Mucosa of descending colon (tissue), 3 donors: ENCODE data around the gene SLC25A21. TPM values are rescaled to one million over a fixed set of nuclear protein-coding genes. Genes with fewer than 3 reads are reported as not detected.

ENCODE experiments used
- ATAC-seq: fragments of 200-7000 bp; cut with Tn5 transposase; one replicate; pipeline ENCODE4 v1.9.1; 2020; ENCODE audit warnings: mild to moderate bottlenecking, moderate library complexity
- DNase-seq, 3 donors: peaks; one replicate each; pipeline ENCODE4 v3.0.0-alpha.2; 2020
- H3K36me3 ChIP-seq: fragments of 200-600 bp; one replicate; pipeline ENCODE4 v1.8.0; 2021; ENCODE audit warnings: low read depth, mild to moderate bottlenecking
- H3K4me1 ChIP-seq: fragments of 200-600 bp; one replicate; pipeline ENCODE4 v1.8.0; 2021; ENCODE audit warnings: low read depth, mild to moderate bottlenecking
- H3K4me3 ChIP-seq: fragments of 200-600 bp; one replicate; pipeline ENCODE4 v1.8.0; 2021; ENCODE audit warnings: mild to moderate bottlenecking
- H3K9me3 ChIP-seq: fragments of 200-600 bp; one replicate; pipeline ENCODE4 v1.8.0; 2021; ENCODE audit warnings: mild to moderate bottlenecking
- intact Hi-C, 2 donors: fragments of 100-400 bp; cut with DNase I in 1 of 2; cut with micrococcal nuclease in 1 of 2; formaldehyde crosslinking; loops; one replicate each; pipeline versions ENCODE4 v1.11.0 to v1.11.1; 2022; cut with DNase I, micrococcal nuclease
- total RNA-seq, 3 donors: library from RNA; stranded (reverse); fragmentation: NEBNext Ultra II Directional in 2 of 3; extraction: Animal tissue kit (Norgen Biotek cat#: 25700) in 2 of 3; gene quantifications; one replicate each; pipeline versions ENCODE4 v1.2.1 to v1.2.4, GENCODE V29; 2021 to 2023
- TF ChIP-seq, protein P1 (sequence below): fragments of 200-600 bp; IDR thresholded peaks from one replicate; pipeline ENCODE4 v1.8.0; 2022; ENCODE audit warnings: antibody characterized with exemption, mild to moderate bottlenecking
- donor health status: DM: no; HTN: no; CAD: no; lungs with moderate emphysema.
- donor health status: DM: no; HTN: no; CAD: no.
- donor health status: DM: no; HTN: yes; CAD: no.

SLC25A21 gene
- total RNA-seq, 3 donors from 2014 or later = 0.31 to 1.4 (median 0.61) TPM

DNA sequence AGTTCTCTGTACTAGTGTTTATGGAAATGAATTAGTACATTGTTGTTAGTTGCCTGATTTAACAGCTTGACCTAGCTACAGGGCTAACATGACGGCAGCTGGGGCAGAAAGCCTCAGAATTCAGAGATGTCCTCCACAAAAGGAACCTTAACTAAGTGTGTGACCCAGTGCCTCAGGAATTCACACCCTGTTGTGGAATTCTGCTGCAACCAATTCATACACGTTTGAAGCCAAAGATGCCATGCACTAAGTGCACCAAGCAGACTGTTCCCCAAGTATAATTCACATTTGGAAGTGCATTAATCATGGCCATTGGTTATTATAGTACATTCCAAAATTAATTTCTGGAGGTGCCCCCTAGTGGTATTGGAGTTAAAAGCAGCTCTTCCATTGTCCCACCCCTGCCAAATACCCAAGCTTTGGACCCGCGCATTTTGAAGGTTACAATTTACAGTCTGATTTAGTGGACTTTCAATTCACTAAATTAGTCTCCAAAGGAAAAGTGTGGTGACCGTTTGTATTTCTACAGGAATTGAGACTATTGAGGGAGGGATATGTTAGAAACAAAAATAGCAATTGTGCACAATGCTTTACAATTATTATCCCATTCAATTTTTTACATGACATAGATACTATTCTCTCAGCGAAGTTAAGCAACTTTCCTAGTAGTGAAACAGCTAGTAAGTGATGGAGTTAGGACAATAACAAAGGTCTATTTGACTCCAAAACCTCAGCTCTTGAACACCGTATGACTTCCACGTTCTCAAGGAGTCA lies 424.8 kb downstream of the SLC25A21 start:
- no peak overlapping the region for H3K4me3 ChIP-seq
- H3K36me3 ChIP-seq = no peaks in the 10 kb centered on the region
- intact Hi-C loops = no loop called here
- peaks cover 5% of the 10 kb centered on the region for H3K9me3 ChIP-seq
- TF ChIP-seq, protein P1, sequence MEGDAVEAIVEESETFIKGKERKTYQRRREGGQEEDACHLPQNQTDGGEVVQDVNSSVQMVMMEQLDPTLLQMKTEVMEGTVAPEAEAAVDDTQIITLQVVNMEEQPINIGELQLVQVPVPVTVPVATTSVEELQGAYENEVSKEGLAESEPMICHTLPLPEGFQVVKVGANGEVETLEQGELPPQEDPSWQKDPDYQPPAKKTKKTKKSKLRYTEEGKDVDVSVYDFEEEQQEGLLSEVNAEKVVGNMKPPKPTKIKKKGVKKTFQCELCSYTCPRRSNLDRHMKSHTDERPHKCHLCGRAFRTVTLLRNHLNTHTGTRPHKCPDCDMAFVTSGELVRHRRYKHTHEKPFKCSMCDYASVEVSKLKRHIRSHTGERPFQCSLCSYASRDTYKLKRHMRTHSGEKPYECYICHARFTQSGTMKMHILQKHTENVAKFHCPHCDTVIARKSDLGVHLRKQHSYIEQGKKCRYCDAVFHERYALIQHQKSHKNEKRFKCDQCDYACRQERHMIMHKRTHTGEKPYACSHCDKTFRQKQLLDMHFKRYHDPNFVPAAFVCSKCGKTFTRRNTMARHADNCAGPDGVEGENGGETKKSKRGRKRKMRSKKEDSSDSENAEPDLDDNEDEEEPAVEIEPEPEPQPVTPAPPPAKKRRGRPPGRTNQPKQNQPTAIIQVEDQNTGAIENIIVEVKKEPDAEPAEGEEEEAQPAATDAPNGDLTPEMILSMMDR = no peak
- no peak for DNase-seq
- ATAC-seq = no peak
- H3K4me1 ChIP-seq = no peaks in the 10 kb centered on the region

DNA sequence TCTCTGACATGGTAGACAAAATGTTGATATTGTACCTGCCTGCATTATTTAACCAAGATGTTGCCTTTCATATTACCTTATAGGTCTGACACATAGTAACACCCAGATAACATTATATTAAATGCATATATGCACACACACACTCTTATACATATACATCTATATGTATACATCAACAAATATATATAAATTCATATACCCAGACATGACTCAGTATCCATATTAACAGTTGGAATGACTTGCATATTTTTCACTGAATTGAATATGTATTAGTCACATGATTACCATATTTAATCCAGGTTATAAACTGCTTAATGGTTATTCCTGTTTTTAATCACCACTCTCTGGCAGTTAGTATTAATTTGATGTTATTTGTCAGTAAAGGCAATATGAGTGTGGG lies 425.5 kb downstream of the SLC25A21 start:
- Histone ChIP-seq H3K4me1 (no peaks in the 10 kb centered on the region), H3K4me3 (no peak overlapping the region), H3K9me3 (peaks cover 5% of the 10 kb centered on the region), H3K36me3 (no peaks in the 10 kb centered on the region)
- intact Hi-C loops = no loop called here
- no peak for DNase-seq
- ATAC-seq = no peak
- TF ChIP-seq, protein P1 = no peak

DNA sequence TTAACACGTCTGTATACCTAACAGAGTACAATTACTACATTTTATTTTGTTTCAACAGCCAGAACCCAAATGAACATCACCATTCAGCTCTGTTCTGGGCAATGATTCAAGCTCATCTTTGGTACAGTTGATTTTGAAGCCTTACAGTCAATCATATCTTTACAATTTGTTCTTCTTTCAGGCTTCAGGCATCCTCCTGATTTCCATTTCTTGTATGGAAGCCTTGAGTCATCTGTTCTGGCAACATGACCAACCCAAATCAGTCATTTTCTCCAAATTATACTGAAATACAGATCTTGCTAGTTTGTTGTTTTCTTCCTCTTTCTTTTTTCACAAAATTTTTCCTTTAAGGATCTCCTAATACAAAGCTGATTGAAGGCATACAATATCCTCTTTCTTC lies 430.5 kb downstream of the SLC25A21 start:
- intact Hi-C loops = no loop called here
- H3K4me1 ChIP-seq = no peaks in the 10 kb centered on the region
- H3K4me3 ChIP-seq = no peak overlapping the region
- DNase-seq (no peak), ATAC-seq (no peak)
- TF ChIP-seq, protein P1 = no peak
- H3K9me3 ChIP-seq = peaks cover 5% of the 10 kb centered on the region
- no peaks in the 10 kb centered on the region for H3K36me3 ChIP-seq

DNA sequence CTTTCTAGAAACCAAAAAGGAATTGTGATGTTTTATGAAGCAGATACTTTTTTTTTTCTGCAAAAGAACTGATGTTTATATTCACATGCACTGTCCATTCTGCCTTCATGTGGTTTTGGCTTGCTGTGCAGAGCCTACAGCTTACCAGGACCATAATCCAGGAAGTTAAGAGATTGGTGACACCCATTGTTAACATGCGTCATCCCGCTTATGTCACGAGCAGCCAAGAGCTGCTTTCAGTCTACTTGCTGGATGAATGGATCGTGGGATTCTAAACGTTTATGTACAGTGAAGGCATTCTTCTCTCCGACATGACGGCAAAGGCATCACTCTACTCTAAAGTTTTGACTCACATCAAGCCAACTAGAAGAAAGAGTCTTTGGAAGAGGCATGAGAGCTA lies 434.1 kb downstream of the SLC25A21 start:
- DNase-seq = no peak
- Histone ChIP-seq H3K4me3 (no peak overlapping the region), H3K9me3 (no peaks in the 10 kb centered on the region), H3K4me1 (no peaks in the 10 kb centered on the region), H3K36me3 (no peaks in the 10 kb centered on the region)
- intact Hi-C loops = no loop called here
- TF ChIP-seq, protein P1 = no peak
- ATAC-seq = no peak

DNA sequence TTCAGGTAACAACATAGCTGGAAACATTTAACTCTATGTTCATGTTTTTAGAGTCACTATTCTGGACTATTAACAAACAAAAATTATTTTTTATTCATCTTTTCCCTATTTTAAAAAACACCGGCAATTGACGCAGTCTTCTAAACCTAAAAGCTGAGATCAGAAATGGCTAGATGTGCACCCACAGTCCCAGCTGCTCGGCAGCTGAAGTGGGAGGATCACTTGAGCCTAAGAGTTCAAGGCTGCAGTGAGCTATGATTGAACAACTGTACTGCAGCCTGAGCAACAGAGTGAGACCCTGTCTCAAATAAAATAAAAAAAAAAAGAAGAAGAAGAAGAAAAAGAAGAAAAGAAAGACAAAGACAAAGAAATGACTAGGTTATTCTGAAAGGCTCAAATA lies 446.3 kb downstream of the SLC25A21 start:
- H3K9me3 ChIP-seq = no peaks in the 10 kb centered on the region
- TF ChIP-seq, protein P1 = no peak
- ATAC-seq (no peak), DNase-seq (no peak)
- no peak overlapping the region for H3K4me3 ChIP-seq
- intact Hi-C loops = no loop called here
- no peaks in the 10 kb centered on the region for H3K4me1 ChIP-seq
- H3K36me3 ChIP-seq = no peaks in the 10 kb centered on the region
